GM12878 (cell line): ENCODE results near the gene MKX. TPM values are rescaled to one million over a fixed set of nuclear protein-coding genes. Genes with fewer than 3 reads are reported as not detected.

ENCODE experiments used
- ATAC-seq: fragments of 200-7000 bp; cut with Tn5 transposase; 3 replicates; pipeline ENCODE4 v1.9.1; 2020; ENCODE audit warnings: mild to moderate bottlenecking, moderate library complexity
- BruUV-seq: library from RNA; stranded (reverse); fragments of 400-500 nt; replicated peaks from 2 replicates; lab custom pipeline; 2021; lab: Mats Ljungman, UMichigan
- CTCF ChIA-PET: fragments of 300-600 bp; sonication (Branson Sonifier 250); formaldehyde crosslinking; extraction: SDS; loops from one replicate; lab custom pipeline; 2021; ENCODE audit warnings: inconsistent platforms; lab: Yijun Ruan, JAX
- POLR2A ChIA-PET: fragments of 350-600 bp; formaldehyde crosslinking; extraction: SDS; loops from one replicate; lab custom pipeline; 2021; ENCODE audit warnings: inconsistent platforms; lab: Charles Lee
- RAD21 ChIA-PET: fragments of 300-600 bp; sonication (Branson Sonifier 250); formaldehyde crosslinking; loops from one replicate; lab custom pipeline; 2023; ENCODE audit warnings: antibody characterized with exemption; ENCODE audit not compliant: unreplicated experiment; lab: Charles Lee
- SMC1A ChIA-PET: fragments of 300-600 bp; sonication (Branson Sonifier 250); formaldehyde crosslinking; loops from one replicate; lab custom pipeline; 2023; ENCODE audit not compliant: unreplicated experiment, uncharacterized antibody; lab: Charles Lee
- DNase-seq: peaks from one replicate; pipeline ENCODE4 v3.0.0-alpha.2; 2011; ENCODE audit warnings: low read depth, low spot score
- FAIRE-seq: peaks from 3 replicates; lab custom pipeline; 2011; peaks lifted over from hg19 to GRCh38; lab: Jason Lieb, UNC
- H2AFZ ChIP-seq: 2 replicates; pipeline ENCODE4 v1.6.0; 2011; ENCODE audit warnings: low read depth, low read length, control low read depth; ENCODE audit not compliant: control insufficient read depth
- H3K27ac ChIP-seq: 2 replicates; pipeline ENCODE4 v1.5.1; 2011; ENCODE audit warnings: control low read depth; ENCODE audit not compliant: control insufficient read depth, insufficient read depth
- H3K27me3 ChIP-seq, 2 experiments: replicated peaks in 1 of 2; 2 replicates each; pipeline versions ENCODE4 v1.6.0 to v1.6.1; 2011; ENCODE audit warnings: low read length in 1 of 2; ENCODE audit not compliant: control insufficient read depth in 2 of 2, insufficient read depth in 2 of 2
- H3K36me3 ChIP-seq, 2 experiments: 2 replicates each; pipeline ENCODE4 v1.5.1; 2011; ENCODE audit warnings: low read length in 1 of 2; ENCODE audit not compliant: control insufficient read depth in 2 of 2, insufficient read depth in 2 of 2
- H3K4me1 ChIP-seq: 2 replicates; pipeline ENCODE4 v1.6.1; 2011; ENCODE audit warnings: mild to moderate bottlenecking, low read length, moderate library complexity, mixed read lengths; ENCODE audit not compliant: control insufficient read depth, insufficient read depth
- H3K4me2 ChIP-seq: 2 replicates; pipeline ENCODE4 v1.6.0; 2011; ENCODE audit warnings: control low read depth; ENCODE audit not compliant: control insufficient read depth, insufficient read depth
- H3K4me3 ChIP-seq: fragments of 200-600 bp; sonication (generic); 2 replicates; pipeline ENCODE4 v1.5.1; 2016
- H3K79me2 ChIP-seq: 2 replicates; pipeline ENCODE4 v1.6.0; 2011; ENCODE audit warnings: low read length; ENCODE audit not compliant: control insufficient read depth, insufficient read depth
- H3K9ac ChIP-seq: 2 replicates; pipeline ENCODE4 v1.8.0; 2011; ENCODE audit warnings: low read length, control low read depth, mixed read lengths; ENCODE audit not compliant: control insufficient read depth, insufficient read depth
- H3K9me3 ChIP-seq: replicated peaks from 3 replicates; pipeline ENCODE4 v1.5.1; 2011; ENCODE audit warnings: mild to moderate bottlenecking, low read length; ENCODE audit not compliant: control insufficient read depth, insufficient read depth
- H4K20me1 ChIP-seq: 2 replicates; pipeline ENCODE4 v1.6.0; 2011; ENCODE audit not compliant: control insufficient read depth, insufficient read depth
- EP300 ChIP-seq, 2 experiments: fragments of 150-350 bp in 1 of 2; IDR thresholded peaks; 2 replicates each; pipeline ENCODE4 v1.6.1; 2011 to 2012; ENCODE audit warnings: low read depth in 2 of 2, low read length in 2 of 2, borderline replicate concordance in 1 of 2, improper control_type of control experiment in 1 of 2, inconsistent platforms in 1 of 2; ENCODE audit not compliant: control insufficient read depth in 1 of 2
- IKZF1 ChIP-seq: fragments of 450-650 bp; conservative IDR thresholded peaks from 2 replicates; pipeline ENCODE4 v1.6.1; 2017; ENCODE audit warnings: antibody characterized with exemption, mild to moderate bottlenecking
- NR2F1 ChIP-seq: fragments of 450-650 bp; conservative IDR thresholded peaks from 2 replicates; pipeline ENCODE4 v1.6.1; 2017; ENCODE audit warnings: mild to moderate bottlenecking
- SMARCA5 ChIP-seq: fragments of 450-650 bp; IDR thresholded peaks from 2 replicates; pipeline ENCODE4 v1.6.1; 2017; ENCODE audit warnings: mild to moderate bottlenecking
- TCF12 ChIP-seq: IDR thresholded peaks from 2 replicates; pipeline ENCODE4 v1.6.1; 2011; ENCODE audit warnings: low read depth, mild to moderate bottlenecking, low read length
- ZNF622 ChIP-seq: fragments of 450-650 bp; IDR thresholded peaks from 2 replicates; pipeline ENCODE4 v1.6.1; 2017; ENCODE audit warnings: mild to moderate bottlenecking, inconsistent platforms
- WGBS: methylation state at CpG from one replicate; pipeline ENCODE4 v1.1.6; 2016; ENCODE audit warnings: low lambda C conversion rate; ENCODE audit not compliant: insufficient replicate concordance, insufficient coverage; ENCODE audit errors: missing lambda C conversion rate; 5-methylcytosine and 5-hydroxymethylcytosine counted together
- in situ Hi-C: fragments of 300-500 bp; cut with MboI; formaldehyde crosslinking; loops from 9 replicates; pipeline ENCODE4 v1.14.3; 2018; ENCODE audit warnings: mixed read lengths
- intact Hi-C: fragments of 100-400 bp; cut with micrococcal nuclease; formaldehyde crosslinking; loops from one replicate; pipeline ENCODE4 v1.14.2; 2022; ENCODE audit not compliant: unreplicated experiment
- polyA plus RNA-seq, 11 experiments: library from polyadenylated mRNA; depleted of rRNA in 4 of 11; unstranded in 6 of 11; stranded (reverse) in 5 of 11; fragments of >200 nt; fragmentation: Nextera tagmentation in 4 of 11; fragmentation: Illumina TruSeq in 1 of 11; extraction: Ambion mirVana in 4 of 11; extraction: Trizol in 1 of 11; gene quantifications; 1 replicate in 1 of 11; 2 replicates in 10 of 11; pipeline versions ENCODE4 v1.2.1 to v1.2.3, GENCODE V29; 2011 to 2016; ENCODE audit warnings: inconsistent platforms in 2 of 11, missing spikeins in 2 of 11, low read depth in 1 of 11
- total RNA-seq, 4 experiments: library from RNA; depleted of rRNA in 3 of 4; stranded (reverse); fragments of >200 nt in 3 of 4; fragmentation: Illumina TruSeq in 1 of 4; extraction: Trizol in 1 of 4; gene quantifications; 2 replicates each; pipeline versions ENCODE4 v1.2.1 to v1.2.3, GENCODE V29; 2013 to 2021
- TF ChIP-seq, protein P1 (sequence below): fragments of 150-350 bp; IDR thresholded peaks from 2 replicates; pipeline ENCODE4 v1.6.1; 2016; ENCODE audit warnings: low read depth, low read length
- TF ChIP-seq, protein P2 (sequence below): fragments of 450-650 bp; IDR thresholded peaks from 2 replicates; pipeline ENCODE4 v1.6.1; 2017; ENCODE audit warnings: mild to moderate bottlenecking
- TF ChIP-seq, protein P3 (sequence below): fragments of 450-650 bp; IDR thresholded peaks from 2 replicates; pipeline ENCODE4 v1.6.1; 2017; ENCODE audit warnings: mild to moderate bottlenecking, moderate library complexity
- TF ChIP-seq, protein P4 (sequence below): fragments of 450-650 bp; formaldehyde crosslinking; IDR thresholded peaks from 2 replicates; pipeline ENCODE4 v1.5.0; 2022; ENCODE audit warnings: mild to moderate bottlenecking, missing genetic modification characterization

Gene MKX
- total and polyA plus RNA-seq, 10 of the 15 experiments (the other 5 are each of a cell fraction or from before 2014, with no cell fraction given), result not detected

DNA sequence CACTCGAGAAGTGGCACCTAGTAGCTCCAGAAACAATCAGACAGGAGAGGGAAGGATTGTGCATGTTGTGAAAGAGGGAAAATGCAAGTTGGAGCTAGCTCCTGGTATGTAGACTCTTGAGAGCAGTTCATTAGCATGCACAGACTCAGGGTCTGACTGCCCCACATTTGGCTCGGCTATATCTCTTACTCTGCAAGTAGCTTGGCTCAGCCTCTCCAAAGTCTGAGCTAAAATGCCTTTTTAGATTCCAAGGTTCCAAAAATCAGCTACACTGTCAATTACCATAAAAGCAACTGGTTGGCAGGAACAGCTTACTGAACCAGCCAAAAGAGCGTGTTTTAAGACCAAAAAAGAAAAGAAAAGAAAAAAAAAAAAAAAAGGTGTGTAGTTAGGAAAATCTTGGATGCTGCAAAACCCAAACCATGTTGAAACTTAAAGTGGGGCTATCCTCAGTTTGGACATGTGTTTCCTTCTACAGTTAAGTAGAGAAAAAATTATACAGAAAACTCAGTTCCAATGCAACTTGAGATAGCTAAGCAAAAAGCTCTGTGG, 65.5 kb downstream of the MKX start:
- intact Hi-C loops, result no loop called here
- Histone ChIP-seq H3K27me3 (no peaks in the 10 kb centered on the region), H3K4me3 (no peak overlapping the region), H2AFZ (no peak overlapping the region), H3K36me3 (no peaks in the 10 kb centered on the region), H3K4me2 (no peak overlapping the region), H3K79me2 (no peaks in the 10 kb centered on the region), H4K20me1 (no peaks in the 10 kb centered on the region), H3K9me3 (no peaks in the 10 kb centered on the region), H3K27ac (no peak overlapping the region), H3K9ac (no peak overlapping the region), H3K4me1 (no peaks in the 10 kb centered on the region)
- in situ Hi-C loops, result no loop called here
- POLR2A ChIA-PET, result no interaction called here
- 16% methylated on average over 2 of the region's 3 CpGs for WGBS
- no peak for ATAC-seq
- SMC1A ChIA-PET, result no interaction called here
- no peak for FAIRE-seq
- RAD21 ChIA-PET, result no interaction called here
- DNase-seq, result no peak
- CTCF ChIA-PET, result interaction anchor here (0.6 to 1.2 kb wide), 2 partner anchors 499 to 1784 kb away, joined by 3 to 4 read pairs; no protein-coding TSS in a partner anchor
- no TSS peak for BruUV-seq
- TF ChIP-seq TCF12 (no peak), NR2F1 (no peak), EP300 (IDR thresholded peaks at IDR 0.05; ENCODE audit: borderline replicate concordance in 1 of 2, control insufficient read depth in 1 of 2, low read depth in 2 of 2, low read length in 2 of 2) (no peak), SMARCA5 (no peak), ZNF622 (no peak), IKZF1 (no peak)
- TF ChIP-seq, protein P1, sequence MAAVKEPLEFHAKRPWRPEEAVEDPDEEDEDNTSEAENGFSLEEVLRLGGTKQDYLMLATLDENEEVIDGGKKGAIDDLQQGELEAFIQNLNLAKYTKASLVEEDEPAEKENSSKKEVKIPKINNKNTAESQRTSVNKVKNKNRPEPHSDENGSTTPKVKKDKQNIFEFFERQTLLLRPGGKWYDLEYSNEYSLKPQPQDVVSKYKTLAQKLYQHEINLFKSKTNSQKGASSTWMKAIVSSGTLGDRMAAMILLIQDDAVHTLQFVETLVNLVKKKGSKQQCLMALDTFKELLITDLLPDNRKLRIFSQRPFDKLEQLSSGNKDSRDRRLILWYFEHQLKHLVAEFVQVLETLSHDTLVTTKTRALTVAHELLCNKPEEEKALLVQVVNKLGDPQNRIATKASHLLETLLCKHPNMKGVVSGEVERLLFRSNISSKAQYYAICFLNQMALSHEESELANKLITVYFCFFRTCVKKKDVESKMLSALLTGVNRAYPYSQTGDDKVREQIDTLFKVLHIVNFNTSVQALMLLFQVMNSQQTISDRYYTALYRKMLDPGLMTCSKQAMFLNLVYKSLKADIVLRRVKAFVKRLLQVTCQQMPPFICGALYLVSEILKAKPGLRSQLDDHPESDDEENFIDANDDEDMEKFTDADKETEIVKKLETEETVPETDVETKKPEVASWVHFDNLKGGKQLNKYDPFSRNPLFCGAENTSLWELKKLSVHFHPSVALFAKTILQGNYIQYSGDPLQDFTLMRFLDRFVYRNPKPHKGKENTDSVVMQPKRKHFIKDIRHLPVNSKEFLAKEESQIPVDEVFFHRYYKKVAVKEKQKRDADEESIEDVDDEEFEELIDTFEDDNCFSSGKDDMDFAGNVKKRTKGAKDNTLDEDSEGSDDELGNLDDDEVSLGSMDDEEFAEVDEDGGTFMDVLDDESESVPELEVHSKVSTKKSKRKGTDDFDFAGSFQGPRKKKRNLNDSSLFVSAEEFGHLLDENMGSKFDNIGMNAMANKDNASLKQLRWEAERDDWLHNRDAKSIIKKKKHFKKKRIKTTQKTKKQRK, result no peak
- TF ChIP-seq, protein P2, sequence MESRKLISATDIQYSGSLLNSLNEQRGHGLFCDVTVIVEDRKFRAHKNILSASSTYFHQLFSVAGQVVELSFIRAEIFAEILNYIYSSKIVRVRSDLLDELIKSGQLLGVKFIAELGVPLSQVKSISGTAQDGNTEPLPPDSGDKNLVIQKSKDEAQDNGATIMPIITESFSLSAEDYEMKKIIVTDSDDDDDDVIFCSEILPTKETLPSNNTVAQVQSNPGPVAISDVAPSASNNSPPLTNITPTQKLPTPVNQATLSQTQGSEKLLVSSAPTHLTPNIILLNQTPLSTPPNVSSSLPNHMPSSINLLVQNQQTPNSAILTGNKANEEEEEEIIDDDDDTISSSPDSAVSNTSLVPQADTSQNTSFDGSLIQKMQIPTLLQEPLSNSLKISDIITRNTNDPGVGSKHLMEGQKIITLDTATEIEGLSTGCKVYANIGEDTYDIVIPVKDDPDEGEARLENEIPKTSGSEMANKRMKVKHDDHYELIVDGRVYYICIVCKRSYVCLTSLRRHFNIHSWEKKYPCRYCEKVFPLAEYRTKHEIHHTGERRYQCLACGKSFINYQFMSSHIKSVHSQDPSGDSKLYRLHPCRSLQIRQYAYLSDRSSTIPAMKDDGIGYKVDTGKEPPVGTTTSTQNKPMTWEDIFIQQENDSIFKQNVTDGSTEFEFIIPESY, result no peak
- TF ChIP-seq, protein P3, sequence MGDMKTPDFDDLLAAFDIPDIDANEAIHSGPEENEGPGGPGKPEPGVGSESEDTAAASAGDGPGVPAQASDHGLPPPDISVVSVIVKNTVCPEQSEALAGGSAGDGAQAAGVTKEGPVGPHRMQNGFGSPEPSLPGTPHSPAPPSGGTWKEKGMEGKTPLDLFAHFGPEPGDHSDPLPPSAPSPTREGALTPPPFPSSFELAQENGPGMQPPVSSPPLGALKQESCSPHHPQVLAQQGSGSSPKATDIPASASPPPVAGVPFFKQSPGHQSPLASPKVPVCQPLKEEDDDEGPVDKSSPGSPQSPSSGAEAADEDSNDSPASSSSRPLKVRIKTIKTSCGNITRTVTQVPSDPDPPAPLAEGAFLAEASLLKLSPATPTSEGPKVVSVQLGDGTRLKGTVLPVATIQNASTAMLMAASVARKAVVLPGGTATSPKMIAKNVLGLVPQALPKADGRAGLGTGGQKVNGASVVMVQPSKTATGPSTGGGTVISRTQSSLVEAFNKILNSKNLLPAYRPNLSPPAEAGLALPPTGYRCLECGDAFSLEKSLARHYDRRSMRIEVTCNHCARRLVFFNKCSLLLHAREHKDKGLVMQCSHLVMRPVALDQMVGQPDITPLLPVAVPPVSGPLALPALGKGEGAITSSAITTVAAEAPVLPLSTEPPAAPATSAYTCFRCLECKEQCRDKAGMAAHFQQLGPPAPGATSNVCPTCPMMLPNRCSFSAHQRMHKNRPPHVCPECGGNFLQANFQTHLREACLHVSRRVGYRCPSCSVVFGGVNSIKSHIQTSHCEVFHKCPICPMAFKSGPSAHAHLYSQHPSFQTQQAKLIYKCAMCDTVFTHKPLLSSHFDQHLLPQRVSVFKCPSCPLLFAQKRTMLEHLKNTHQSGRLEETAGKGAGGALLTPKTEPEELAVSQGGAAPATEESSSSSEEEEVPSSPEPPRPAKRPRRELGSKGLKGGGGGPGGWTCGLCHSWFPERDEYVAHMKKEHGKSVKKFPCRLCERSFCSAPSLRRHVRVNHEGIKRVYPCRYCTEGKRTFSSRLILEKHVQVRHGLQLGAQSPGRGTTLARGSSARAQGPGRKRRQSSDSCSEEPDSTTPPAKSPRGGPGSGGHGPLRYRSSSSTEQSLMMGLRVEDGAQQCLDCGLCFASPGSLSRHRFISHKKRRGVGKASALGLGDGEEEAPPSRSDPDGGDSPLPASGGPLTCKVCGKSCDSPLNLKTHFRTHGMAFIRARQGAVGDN, result no peak
- TF ChIP-seq, protein P4, sequence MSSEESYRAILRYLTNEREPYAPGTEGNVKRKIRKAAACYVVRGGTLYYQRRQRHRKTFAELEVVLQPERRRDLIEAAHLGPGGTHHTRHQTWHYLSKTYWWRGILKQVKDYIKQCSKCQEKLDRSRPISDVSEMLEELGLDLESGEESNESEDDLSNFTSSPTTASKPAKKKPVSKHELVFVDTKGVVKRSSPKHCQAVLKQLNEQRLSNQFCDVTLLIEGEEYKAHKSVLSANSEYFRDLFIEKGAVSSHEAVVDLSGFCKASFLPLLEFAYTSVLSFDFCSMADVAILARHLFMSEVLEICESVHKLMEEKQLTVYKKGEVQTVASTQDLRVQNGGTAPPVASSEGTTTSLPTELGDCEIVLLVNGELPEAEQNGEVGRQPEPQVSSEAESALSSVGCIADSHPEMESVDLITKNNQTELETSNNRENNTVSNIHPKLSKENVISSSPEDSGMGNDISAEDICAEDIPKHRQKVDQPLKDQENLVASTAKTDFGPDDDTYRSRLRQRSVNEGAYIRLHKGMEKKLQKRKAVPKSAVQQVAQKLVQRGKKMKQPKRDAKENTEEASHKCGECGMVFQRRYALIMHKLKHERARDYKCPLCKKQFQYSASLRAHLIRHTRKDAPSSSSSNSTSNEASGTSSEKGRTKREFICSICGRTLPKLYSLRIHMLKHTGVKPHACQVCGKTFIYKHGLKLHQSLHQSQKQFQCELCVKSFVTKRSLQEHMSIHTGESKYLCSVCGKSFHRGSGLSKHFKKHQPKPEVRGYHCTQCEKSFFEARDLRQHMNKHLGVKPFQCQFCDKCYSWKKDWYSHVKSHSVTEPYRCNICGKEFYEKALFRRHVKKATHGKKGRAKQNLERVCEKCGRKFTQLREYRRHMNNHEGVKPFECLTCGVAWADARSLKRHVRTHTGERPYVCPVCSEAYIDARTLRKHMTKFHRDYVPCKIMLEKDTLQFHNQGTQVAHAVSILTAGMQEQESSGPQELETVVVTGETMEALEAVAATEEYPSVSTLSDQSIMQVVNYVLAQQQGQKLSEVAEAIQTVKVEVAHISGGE (CRISPR knock-in tag), result no peak
